Measurements from ENCODE around the gene ANGPT4.

DNA sequence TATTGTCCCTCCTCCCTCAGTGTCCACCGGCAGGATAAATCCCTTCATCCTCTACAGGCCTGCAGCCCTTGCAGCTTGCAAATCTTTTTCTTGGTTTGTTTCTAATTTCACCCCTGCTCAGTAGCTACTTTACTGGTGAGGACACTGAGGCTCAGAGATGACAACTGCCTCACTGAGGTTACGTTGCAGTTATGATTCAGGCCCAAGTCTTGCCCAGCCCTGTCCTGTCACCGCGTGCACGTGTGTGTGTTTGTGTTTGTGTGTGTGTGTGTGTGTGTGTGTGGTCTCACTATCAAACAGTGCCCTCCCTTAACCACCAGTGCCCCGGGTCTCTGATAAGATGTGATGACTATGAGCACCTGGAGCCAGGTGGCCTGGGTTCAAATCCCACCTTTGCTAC lies 61.5 kb downstream of the ANGPT4 start:
- TF ChIP-seq EZH2 (IDR thresholded peaks at IDR 0.05), result no peak
- no peak for TF ChIP-seq POLR2AphosphoS5 (IDR thresholded peaks at IDR 0.05; ENCODE audit: borderline replicate concordance, low read depth, low read length)

Measured in SK-N-MC (cell line).